H1 (cell line): ENCODE data around the gene CKAP2L. TPM values are rescaled to one million over a fixed set of nuclear protein-coding genes. Genes with fewer than 3 reads are reported as not detected.

ENCODE experiments used
- ASH2L ChIP-seq: fragments of 200-600, 300-600 bp; sonication (generic); IDR thresholded peaks from one replicate; pipeline ENCODE4 v1.7.1; 2017; ENCODE audit warnings: low read length
- BCL11A ChIP-seq, 2 experiments: IDR thresholded peaks; one replicate each; pipeline ENCODE4 v1.6.1; 2011; ENCODE audit warnings: low read depth in 2 of 2, low read length in 2 of 2, mild to moderate bottlenecking in 2 of 2
- BRCA1 ChIP-seq: IDR thresholded peaks from 2 replicates; pipeline ENCODE4 v1.6.1; 2012; ENCODE audit warnings: low read depth, low read length, improper control_type of control experiment
- CEBPB ChIP-seq: IDR thresholded peaks from 2 replicates; pipeline ENCODE4 v1.6.1; 2012; ENCODE audit warnings: low read depth, low read length
- EZH2 ChIP-seq: fragments of 200-600 bp; sonication (generic); IDR thresholded peaks from 2 replicates; pipeline ENCODE4 v1.7.1; 2012; ENCODE audit warnings: low read depth, mild to moderate bottlenecking, moderate library complexity, low read length, inconsistent platforms; ENCODE audit not compliant: severe bottlenecking
- POLR2AphosphoS5 ChIP-seq: IDR thresholded peaks from 2 replicates; pipeline ENCODE4 v1.6.1; 2011; ENCODE audit warnings: low read depth, low read length
- RBBP5 ChIP-seq: IDR thresholded peaks from 2 replicates; pipeline ENCODE4 v1.7.1; 2012; ENCODE audit warnings: low read depth, mild to moderate bottlenecking, inconsistent platforms, low read length, moderate library complexity, borderline replicate concordance
- SAP30 ChIP-seq: fragments of 300-600 bp; sonication (generic); IDR thresholded peaks from 2 replicates; pipeline ENCODE4 v1.7.1; 2012; ENCODE audit warnings: low read length, moderate library complexity, mild to moderate bottlenecking, inconsistent platforms; ENCODE audit not compliant: insufficient read depth, insufficient replicate concordance
- TEAD4 ChIP-seq: IDR thresholded peaks from 2 replicates; pipeline ENCODE4 v1.6.1; 2012; ENCODE audit warnings: low read depth, low read length, inconsistent platforms, mixed read lengths
- YY1 ChIP-seq: IDR thresholded peaks from 2 replicates; pipeline ENCODE4 v1.6.1; 2011; ENCODE audit warnings: low read depth, mild to moderate bottlenecking, low read length
- polyA plus RNA-seq, 7 experiments: library from polyadenylated mRNA; depleted of rRNA in 3 of 7; stranded (reverse) in 5 of 7; unstranded in 2 of 7; fragments of >200 nt in 5 of 7; fragments of 200-250 nt in 2 of 7; gene quantifications; 1 replicate in 5 of 7; 2 replicates in 1 of 7; 4 replicates in 1 of 7; pipeline versions ENCODE4 v1.2.1 to v1.2.3, GENCODE V29; 2011 to 2013; ENCODE audit warnings: missing spikeins in 2 of 7, mixed read lengths in 2 of 7
- total RNA-seq: library from RNA; stranded (reverse); fragmentation: NEBNext Ultra II Directional; extraction: Animal tissue kit (Norgen Biotek cat#: 25700); gene quantifications from 2 replicates; pipeline ENCODE4 v1.2.1, GENCODE V29; 2021
- TF ChIP-seq, protein P1 (sequence below): fragments of 300-600 bp; sonication (generic); IDR thresholded peaks from 2 replicates; pipeline ENCODE4 v1.7.1; 2012; ENCODE audit warnings: low read length, moderate library complexity, mild to moderate bottlenecking, inconsistent platforms; ENCODE audit not compliant: insufficient replicate concordance

Gene CKAP2L
- total and polyA plus RNA-seq, 2 of the 8 experiments (the other 6 are each of a cell fraction or from before 2014, with no cell fraction given), result 2.5 to 20.7 TPM

GRCh38 chr2:112699984-112700667 is 64.3 kb downstream of the CKAP2L start (continued):
- TF ChIP-seq, protein P1, sequence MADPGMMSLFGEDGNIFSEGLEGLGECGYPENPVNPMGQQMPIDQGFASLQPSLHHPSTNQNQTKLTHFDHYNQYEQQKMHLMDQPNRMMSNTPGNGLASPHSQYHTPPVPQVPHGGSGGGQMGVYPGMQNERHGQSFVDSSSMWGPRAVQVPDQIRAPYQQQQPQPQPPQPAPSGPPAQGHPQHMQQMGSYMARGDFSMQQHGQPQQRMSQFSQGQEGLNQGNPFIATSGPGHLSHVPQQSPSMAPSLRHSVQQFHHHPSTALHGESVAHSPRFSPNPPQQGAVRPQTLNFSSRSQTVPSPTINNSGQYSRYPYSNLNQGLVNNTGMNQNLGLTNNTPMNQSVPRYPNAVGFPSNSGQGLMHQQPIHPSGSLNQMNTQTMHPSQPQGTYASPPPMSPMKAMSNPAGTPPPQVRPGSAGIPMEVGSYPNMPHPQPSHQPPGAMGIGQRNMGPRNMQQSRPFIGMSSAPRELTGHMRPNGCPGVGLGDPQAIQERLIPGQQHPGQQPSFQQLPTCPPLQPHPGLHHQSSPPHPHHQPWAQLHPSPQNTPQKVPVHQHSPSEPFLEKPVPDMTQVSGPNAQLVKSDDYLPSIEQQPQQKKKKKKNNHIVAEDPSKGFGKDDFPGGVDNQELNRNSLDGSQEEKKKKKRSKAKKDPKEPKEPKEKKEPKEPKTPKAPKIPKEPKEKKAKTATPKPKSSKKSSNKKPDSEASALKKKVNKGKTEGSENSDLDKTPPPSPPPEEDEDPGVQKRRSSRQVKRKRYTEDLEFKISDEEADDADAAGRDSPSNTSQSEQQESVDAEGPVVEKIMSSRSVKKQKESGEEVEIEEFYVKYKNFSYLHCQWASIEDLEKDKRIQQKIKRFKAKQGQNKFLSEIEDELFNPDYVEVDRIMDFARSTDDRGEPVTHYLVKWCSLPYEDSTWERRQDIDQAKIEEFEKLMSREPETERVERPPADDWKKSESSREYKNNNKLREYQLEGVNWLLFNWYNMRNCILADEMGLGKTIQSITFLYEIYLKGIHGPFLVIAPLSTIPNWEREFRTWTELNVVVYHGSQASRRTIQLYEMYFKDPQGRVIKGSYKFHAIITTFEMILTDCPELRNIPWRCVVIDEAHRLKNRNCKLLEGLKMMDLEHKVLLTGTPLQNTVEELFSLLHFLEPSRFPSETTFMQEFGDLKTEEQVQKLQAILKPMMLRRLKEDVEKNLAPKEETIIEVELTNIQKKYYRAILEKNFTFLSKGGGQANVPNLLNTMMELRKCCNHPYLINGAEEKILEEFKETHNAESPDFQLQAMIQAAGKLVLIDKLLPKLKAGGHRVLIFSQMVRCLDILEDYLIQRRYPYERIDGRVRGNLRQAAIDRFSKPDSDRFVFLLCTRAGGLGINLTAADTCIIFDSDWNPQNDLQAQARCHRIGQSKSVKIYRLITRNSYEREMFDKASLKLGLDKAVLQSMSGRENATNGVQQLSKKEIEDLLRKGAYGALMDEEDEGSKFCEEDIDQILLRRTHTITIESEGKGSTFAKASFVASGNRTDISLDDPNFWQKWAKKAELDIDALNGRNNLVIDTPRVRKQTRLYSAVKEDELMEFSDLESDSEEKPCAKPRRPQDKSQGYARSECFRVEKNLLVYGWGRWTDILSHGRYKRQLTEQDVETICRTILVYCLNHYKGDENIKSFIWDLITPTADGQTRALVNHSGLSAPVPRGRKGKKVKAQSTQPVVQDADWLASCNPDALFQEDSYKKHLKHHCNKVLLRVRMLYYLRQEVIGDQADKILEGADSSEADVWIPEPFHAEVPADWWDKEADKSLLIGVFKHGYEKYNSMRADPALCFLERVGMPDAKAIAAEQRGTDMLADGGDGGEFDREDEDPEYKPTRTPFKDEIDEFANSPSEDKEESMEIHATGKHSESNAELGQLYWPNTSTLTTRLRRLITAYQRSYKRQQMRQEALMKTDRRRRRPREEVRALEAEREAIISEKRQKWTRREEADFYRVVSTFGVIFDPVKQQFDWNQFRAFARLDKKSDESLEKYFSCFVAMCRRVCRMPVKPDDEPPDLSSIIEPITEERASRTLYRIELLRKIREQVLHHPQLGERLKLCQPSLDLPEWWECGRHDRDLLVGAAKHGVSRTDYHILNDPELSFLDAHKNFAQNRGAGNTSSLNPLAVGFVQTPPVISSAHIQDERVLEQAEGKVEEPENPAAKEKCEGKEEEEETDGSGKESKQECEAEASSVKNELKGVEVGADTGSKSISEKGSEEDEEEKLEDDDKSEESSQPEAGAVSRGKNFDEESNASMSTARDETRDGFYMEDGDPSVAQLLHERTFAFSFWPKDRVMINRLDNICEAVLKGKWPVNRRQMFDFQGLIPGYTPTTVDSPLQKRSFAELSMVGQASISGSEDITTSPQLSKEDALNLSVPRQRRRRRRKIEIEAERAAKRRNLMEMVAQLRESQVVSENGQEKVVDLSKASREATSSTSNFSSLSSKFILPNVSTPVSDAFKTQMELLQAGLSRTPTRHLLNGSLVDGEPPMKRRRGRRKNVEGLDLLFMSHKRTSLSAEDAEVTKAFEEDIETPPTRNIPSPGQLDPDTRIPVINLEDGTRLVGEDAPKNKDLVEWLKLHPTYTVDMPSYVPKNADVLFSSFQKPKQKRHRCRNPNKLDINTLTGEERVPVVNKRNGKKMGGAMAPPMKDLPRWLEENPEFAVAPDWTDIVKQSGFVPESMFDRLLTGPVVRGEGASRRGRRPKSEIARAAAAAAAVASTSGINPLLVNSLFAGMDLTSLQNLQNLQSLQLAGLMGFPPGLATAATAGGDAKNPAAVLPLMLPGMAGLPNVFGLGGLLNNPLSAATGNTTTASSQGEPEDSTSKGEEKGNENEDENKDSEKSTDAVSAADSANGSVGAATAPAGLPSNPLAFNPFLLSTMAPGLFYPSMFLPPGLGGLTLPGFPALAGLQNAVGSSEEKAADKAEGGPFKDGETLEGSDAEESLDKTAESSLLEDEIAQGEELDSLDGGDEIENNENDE, result no peak
- TF ChIP-seq SAP30 (no peak), EZH2 (no peak), YY1 (no peak), ASH2L (no peak), CEBPB (no peak), RBBP5 (no peak), BRCA1 (no peak), TEAD4 (no peak), POLR2AphosphoS5 (no peak), BCL11A (IDR thresholded peaks at IDR 0.05; ENCODE audit: low read depth in 2 of 2, low read length in 2 of 2) (no peak)
